Gastroesophageal sphincter (tissue), 3 donors: ENCODE measurements around the gene PAPPA2.

ENCODE experiments used
- CTCF ChIP-seq, 4 experiments: fragments of 200-600 bp in 2 of 4; fragments of 450-650 bp in 2 of 4; sonication (generic) in 1 of 4; IDR thresholded peaks; one replicate each; pipeline ENCODE4 v1.5.1; 2017 to 2019; ENCODE audit warnings: antibody characterized with exemption in 4 of 4, mild to moderate bottlenecking in 2 of 4, moderate library complexity in 2 of 4
- EP300 ChIP-seq: sonication (generic); formaldehyde crosslinking; IDR thresholded peaks from one replicate; pipeline ENCODE4 v1.6.1; 2017; ENCODE audit warnings: antibody characterized with exemption, mild to moderate bottlenecking
- POLR2A ChIP-seq, 2 donors: fragments of 450-650 bp; IDR thresholded peaks; one replicate each; pipeline ENCODE4 v1.6.1; 2017; ENCODE audit warnings: antibody characterized with exemption in 2 of 2, mild to moderate bottlenecking in 2 of 2, moderate library complexity in 1 of 2

GRCh38 chr1:176790786-176791185, 327.8 kb downstream of the PAPPA2 start:
- no peak for TF ChIP-seq CTCF (IDR thresholded peaks at IDR 0.05)
- TF ChIP-seq POLR2A (IDR thresholded peaks at IDR 0.05) = no peak
- no peak for TF ChIP-seq EP300
